Prostate gland (tissue), 2 donors: Measurements from ENCODE around the gene SFSWAP. TPM values are rescaled to one million over a fixed set of nuclear protein-coding genes. Genes with fewer than 3 reads are reported as not detected.

Experiments used
- DNase-seq: peaks from one replicate; pipeline ENCODE4 v3.0.0-alpha.2; 2019; ENCODE audit warnings: low spot score
- H3K27ac ChIP-seq, 2 donors: fragments of 200-600 bp; sonication (generic); 2 replicates each; pipeline ENCODE4 v1.5.1; 2017 to 2019
- H3K27me3 ChIP-seq: fragments of 200-600 bp; sonication (generic); replicated peaks from 2 replicates; pipeline ENCODE4 v1.5.1; 2019; ENCODE audit not compliant: insufficient read depth
- H3K36me3 ChIP-seq, 2 donors: fragments of 200-600 bp; sonication (generic); 1 replicate in 1 of 2; 2 replicates in 1 of 2; pipeline versions ENCODE4 v1.5.1 to v1.8.1; 2017 to 2019
- H3K4me1 ChIP-seq: fragments of 200-600 bp; sonication (generic); replicated peaks from 2 replicates; pipeline ENCODE4 v1.5.1; 2019
- H3K4me3 ChIP-seq, 2 donors: fragments of 200-600 bp; sonication (generic); 2 replicates each; pipeline ENCODE4 v1.5.1; 2017 to 2019
- H3K9me3 ChIP-seq: fragments of 200-600 bp; sonication (generic); 2 replicates; pipeline ENCODE4 v1.5.1; 2017
- CTCF ChIP-seq, 4 experiments: fragments of 200-600 bp in 2 of 4; fragments of 450-650 bp in 2 of 4; sonication (generic) in 2 of 4; IDR thresholded peaks; 1 replicate in 3 of 4; 2 replicates in 1 of 4; pipeline ENCODE4 v1.5.1; 2016 to 2019; ENCODE audit warnings: antibody characterized with exemption in 4 of 4, mild to moderate bottlenecking in 2 of 4, moderate library complexity in 2 of 4
- POLR2A ChIP-seq: fragments of 450-650 bp; IDR thresholded peaks from one replicate; pipeline ENCODE4 v1.6.1; 2016; ENCODE audit warnings: antibody characterized with exemption, mild to moderate bottlenecking
- POLR2AphosphoS5 ChIP-seq: sonication (generic); formaldehyde crosslinking; IDR thresholded peaks from one replicate; pipeline ENCODE4 v1.6.1; 2017; ENCODE audit warnings: antibody characterized with exemption
- WGBS: methylation state at CpG from one replicate; pipeline ENCODE4 v1.1.5; 2018; 5-methylcytosine and 5-hydroxymethylcytosine counted together
- intact Hi-C: fragments of 100-400 bp; cut with DNase I; formaldehyde crosslinking; loops from one replicate; pipeline ENCODE4 v1.14.2; 2022
- total RNA-seq, 2 donors: library from RNA; depleted of rRNA; stranded (reverse); fragments of >200 nt; gene quantifications; one replicate each; pipeline ENCODE4 v1.1.0, GENCODE V29; 2016

SFSWAP gene
- total RNA-seq, 2 donors from 2014 or later = 24.5 to 53.9 TPM

GRCh38 chr12:131745706-131746105, 34.8 kb downstream of the SFSWAP start:
- Histone ChIP-seq H3K27ac (no peak overlapping the region), H3K4me1 (no peaks in the 10 kb centered on the region), H3K27me3 (no peaks in the 10 kb centered on the region), H3K9me3 (no peaks in the 10 kb centered on the region), H3K36me3 (peaks cover 0 to 15% of the 10 kb centered on the region in 2 donors), H3K4me3 (no peak overlapping the region)
- intact Hi-C loops = no loop called here
- WGBS = 95% methylated on average over 7 of the region's 7 CpGs
- no peak for DNase-seq
- no peak for TF ChIP-seq POLR2A
- TF ChIP-seq POLR2AphosphoS5 = no peak
- no peak for TF ChIP-seq CTCF (IDR thresholded peaks at IDR 0.05)

DNA sequence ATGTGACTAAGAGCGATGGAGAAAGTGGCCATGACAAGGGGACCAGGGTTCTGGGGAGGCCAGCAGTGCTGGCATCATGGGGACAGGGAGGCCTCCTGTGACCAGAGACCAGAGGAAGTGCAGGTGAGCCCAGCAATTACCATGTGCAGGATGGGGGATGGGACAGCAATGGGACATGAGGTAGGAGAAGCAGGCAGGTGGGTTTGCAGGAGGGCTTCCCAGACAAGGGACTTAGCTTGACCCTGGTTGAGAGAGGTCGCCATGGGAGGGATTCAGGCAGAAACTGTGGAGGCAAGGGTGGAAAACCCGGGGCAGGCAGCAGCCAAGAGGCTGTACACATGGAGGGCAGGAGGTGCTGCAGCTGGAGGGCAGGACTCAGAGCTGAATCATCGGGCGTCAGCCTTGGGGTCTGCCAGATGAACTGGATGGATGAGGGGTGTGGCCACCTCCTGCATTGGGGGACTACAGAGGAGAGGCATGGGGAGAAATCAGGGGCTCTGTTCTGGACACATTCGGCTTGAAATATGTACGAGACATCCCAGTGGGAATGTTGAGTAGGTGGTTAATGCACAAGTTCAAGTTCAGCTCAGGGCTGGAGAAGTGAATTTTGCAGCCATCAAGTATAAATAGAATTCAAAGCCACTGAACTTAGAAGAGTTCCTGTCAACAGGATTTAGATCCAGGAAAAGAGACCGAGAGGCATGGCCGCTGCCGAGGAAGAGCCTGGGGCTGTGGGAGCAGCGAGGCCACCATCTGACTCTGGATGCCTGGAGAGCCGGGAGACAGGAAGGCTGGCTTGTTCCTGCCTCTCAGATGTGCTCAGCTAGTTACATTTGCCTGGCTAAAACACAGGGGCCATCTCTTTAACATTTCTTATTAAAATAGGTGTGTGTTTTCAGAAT, 36.6 kb downstream of the SFSWAP start:
- H3K4me1 ChIP-seq = no peaks in the 10 kb centered on the region
- no peak for DNase-seq
- H3K27me3 ChIP-seq = no peaks in the 10 kb centered on the region
- H3K36me3 ChIP-seq = peaks cover 0 to 15% of the 10 kb centered on the region in 2 donors
- 87% methylated on average over 12 of the region's 12 CpGs for WGBS
- intact Hi-C loops = no loop called here
- TF ChIP-seq CTCF (IDR thresholded peaks at IDR 0.05) (no peak), POLR2AphosphoS5 (no peak), POLR2A (no peak)
- H3K4me3 ChIP-seq = no peak overlapping the region
- no peak overlapping the region for H3K27ac ChIP-seq
- H3K9me3 ChIP-seq = no peaks in the 10 kb centered on the region

DNA sequence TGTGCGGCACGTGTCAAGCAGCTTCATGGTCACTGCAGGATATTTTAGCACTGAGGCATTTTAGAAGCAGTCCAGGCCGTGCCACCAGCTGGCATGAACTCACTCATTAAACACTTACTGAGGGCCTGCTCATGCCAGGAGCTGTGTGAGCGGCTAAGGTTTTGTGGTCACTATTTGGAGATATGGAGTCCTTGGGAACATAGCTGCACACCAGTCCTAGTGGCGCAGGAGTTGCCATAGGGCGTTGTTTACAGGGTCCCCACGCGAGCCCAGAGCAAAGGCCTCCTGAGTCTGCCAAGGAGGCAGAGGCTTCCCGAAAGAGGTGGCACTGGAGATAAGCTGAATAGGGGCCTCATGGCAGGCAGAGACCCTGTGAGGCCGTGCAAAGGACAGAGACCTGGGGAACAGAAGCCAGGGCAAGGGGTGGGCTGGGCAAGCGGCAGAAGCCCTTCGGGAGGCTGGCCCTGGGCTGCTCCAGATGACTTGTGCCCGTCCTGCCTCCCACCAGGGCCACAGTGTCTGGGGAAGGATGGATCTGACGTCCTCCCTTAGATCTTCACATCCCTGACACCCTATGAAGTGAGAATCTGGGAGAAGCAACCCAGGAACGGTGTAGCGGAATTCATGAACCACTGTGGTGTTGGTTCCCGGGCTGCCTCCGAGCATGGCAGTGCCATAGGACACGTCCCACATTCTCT, 38.9 kb downstream of the SFSWAP start:
- TF ChIP-seq POLR2AphosphoS5 = no peak
- no peak for TF ChIP-seq POLR2A
- TF ChIP-seq CTCF (IDR thresholded peaks at IDR 0.05) = no peak
- DNase-seq = no peak
- no peak overlapping the region for H3K27ac ChIP-seq
- no peaks in the 10 kb centered on the region for H3K4me1 ChIP-seq
- intact Hi-C loops = no loop called here
- peaks cover 0 to 13% of the 10 kb centered on the region in 2 donors for H3K36me3 ChIP-seq
- 89% methylated on average over 18 of the region's 19 CpGs for WGBS
- H3K27me3 ChIP-seq = no peaks in the 10 kb centered on the region
- no peak overlapping the region for H3K4me3 ChIP-seq
- H3K9me3 ChIP-seq = no peaks in the 10 kb centered on the region

DNA sequence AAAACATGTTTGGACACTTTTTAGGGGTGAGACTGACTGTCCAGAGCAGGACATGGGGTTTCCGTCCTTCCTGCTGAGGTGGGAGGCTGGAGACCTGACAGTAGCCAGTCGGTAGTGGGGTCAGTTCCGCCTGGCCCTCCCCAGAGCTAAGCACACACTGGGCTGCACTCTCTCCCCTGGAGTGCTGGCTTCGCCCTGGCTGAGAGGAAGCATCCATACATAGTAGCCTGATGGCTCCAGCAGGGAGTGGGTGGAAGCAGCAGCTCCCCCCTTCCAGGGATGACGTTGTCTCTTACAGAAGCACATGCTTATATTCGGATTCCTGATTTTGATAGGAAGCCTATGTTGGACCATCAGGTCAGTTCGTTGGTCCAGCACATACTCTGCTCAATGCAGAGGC, 40.4 kb downstream of the SFSWAP start:
- Histone ChIP-seq H3K9me3 (no peaks in the 10 kb centered on the region), H3K27ac (no peak overlapping the region), H3K4me3 (no peak overlapping the region), H3K4me1 (no peaks in the 10 kb centered on the region), H3K27me3 (no peaks in the 10 kb centered on the region), H3K36me3 (peaks cover 10 to 12% of the 10 kb centered on the region in 2 donors)
- 81% methylated on average over 7 of the region's 7 CpGs for WGBS
- TF ChIP-seq POLR2AphosphoS5 (no peak), POLR2A (no peak), CTCF (IDR thresholded peaks at IDR 0.05) (no peak)
- DNase-seq = no peak
- intact Hi-C loops = no loop called here
